GM23248 (cell line): ENCODE measurements around the gene BMP3. TPM values are rescaled to one million over a fixed set of nuclear protein-coding genes. Genes with fewer than 3 reads are reported as not detected.

ENCODE experiments used
- DNase-seq: peaks from one replicate; pipeline ENCODE4 v3.0.0-alpha.2; 2015
- H2AFZ ChIP-seq: fragments of 200-600 bp; sonication (generic); 2 replicates; pipeline ENCODE4 v1.6.1; 2016; ENCODE audit warnings: antibody characterized with exemption
- H3F3A ChIP-seq: fragments of 200-600 bp; sonication (generic); 2 replicates; pipeline ENCODE4 v1.6.1; 2016; ENCODE audit warnings: mild to moderate bottlenecking, antibody characterized with exemption, mixed run types; ENCODE audit not compliant: insufficient read depth
- H3K27ac ChIP-seq: fragments of 200-600 bp; sonication (generic); 2 replicates; pipeline ENCODE4 v1.5.1; 2016; ENCODE audit warnings: mild to moderate bottlenecking
- H3K27me3 ChIP-seq: fragments of 200-600 bp; sonication (generic); replicated peaks from 2 replicates; pipeline ENCODE4 v1.6.1; 2016; ENCODE audit warnings: mild to moderate bottlenecking; ENCODE audit not compliant: insufficient read depth
- H3K36me3 ChIP-seq: fragments of 200-600 bp; sonication (generic); 2 replicates; pipeline ENCODE4 v1.6.1; 2016; ENCODE audit warnings: low read depth, mild to moderate bottlenecking
- H3K4me1 ChIP-seq: fragments of 200-600 bp; sonication (generic); 2 replicates; pipeline ENCODE4 v1.6.1; 2016; ENCODE audit warnings: mild to moderate bottlenecking; ENCODE audit not compliant: insufficient read depth
- H3K4me2 ChIP-seq: fragments of 200-600 bp; sonication (generic); one replicate; pipeline ENCODE4 v1.6.1; 2016; ENCODE audit warnings: mild to moderate bottlenecking; ENCODE audit not compliant: unreplicated experiment
- H3K4me3 ChIP-seq: fragments of 200-600 bp; sonication (generic); 2 replicates; pipeline ENCODE4 v1.5.1; 2016; ENCODE audit warnings: mild to moderate bottlenecking
- H3K79me2 ChIP-seq: fragments of 200-600 bp; sonication (generic); 2 replicates; pipeline ENCODE4 v1.6.1; 2016; ENCODE audit warnings: mild to moderate bottlenecking; ENCODE audit not compliant: insufficient read depth
- H3K9ac ChIP-seq: fragments of 200-600 bp; sonication (generic); 2 replicates; pipeline ENCODE4 v1.6.1; 2016; ENCODE audit warnings: mild to moderate bottlenecking
- H3K9me2 ChIP-seq: fragments of 200-600 bp; sonication (generic); 2 replicates; pipeline ENCODE4 v1.6.1; 2016; ENCODE audit warnings: mixed run types, mild to moderate bottlenecking, moderate library complexity; ENCODE audit not compliant: insufficient read depth
- H3K9me3 ChIP-seq: fragments of 200-600 bp; sonication (generic); one replicate; pipeline ENCODE4 v1.6.1; 2017; ENCODE audit warnings: low read depth
- H4K20me1 ChIP-seq: fragments of 200-600 bp; sonication (generic); 2 replicates; pipeline ENCODE4 v1.6.0; 2016; ENCODE audit not compliant: insufficient read depth
- EZH2 ChIP-seq: fragments of 200-600 bp; sonication (generic); IDR thresholded peaks from 2 replicates; pipeline ENCODE4 v1.6.1; 2018; ENCODE audit warnings: antibody characterized with exemption, mild to moderate bottlenecking; ENCODE audit not compliant: insufficient read depth, poor library complexity, severe bottlenecking
- EZH2phosphoT487 ChIP-seq: fragments of 200-600 bp; sonication (generic); IDR thresholded peaks from 2 replicates; pipeline ENCODE4 v1.6.1; 2018; ENCODE audit warnings: antibody characterized with exemption, moderate library complexity, mild to moderate bottlenecking, low read depth; ENCODE audit not compliant: insufficient read depth
- WGBS, 2 experiments: methylation state at CpG; one replicate each; pipeline ENCODE4 v1.1.6; 2015 to 2017; ENCODE audit warnings: low lambda C conversion rate in 2 of 2, low coverage in 1 of 2; ENCODE audit errors: missing lambda C conversion rate in 2 of 2; 5-methylcytosine and 5-hydroxymethylcytosine counted together
- in situ Hi-C: fragments of 300-500 bp; cut with MboI; formaldehyde crosslinking; loops from 2 replicates; pipeline ENCODE4 v1.15.0; 2020
- polyA plus RNA-seq: library from polyadenylated mRNA; unstranded; fragments of >200 nt; fragmentation: Nextera tagmentation; extraction: Ambion mirVana; gene quantifications from 2 replicates; pipeline ENCODE4 v1.2.1, GENCODE V29; 2016
- total RNA-seq: library from RNA; depleted of rRNA; stranded (reverse); fragments of >200 nt; shearing (Covaris generic); gene quantifications from 2 replicates; pipeline ENCODE4 v1.2.3, GENCODE V29; 2014

The BMP3 gene
- total and polyA plus RNA-seq, 2 experiments from 2014 or later: 0.11 TPM; not detected in 1

GRCh38 chr4:81039351-81039972, 9.0 kb downstream of the BMP3 start:
- Histone ChIP-seq H3K9ac (no peak overlapping the region), H3K36me3 (no peaks in the 10 kb centered on the region), H3K4me1 (peaks cover 5% of the 10 kb centered on the region; the same call in 1 of the 2 replicates), H2AFZ (no peak overlapping the region), H3K79me2 (no peaks in the 10 kb centered on the region), H3K27ac (no peak overlapping the region), H3K9me2 (no peaks in the 10 kb centered on the region), H3K4me3 (no peak overlapping the region), H3F3A (no peaks in the 10 kb centered on the region), H3K9me3 (no peaks in the 10 kb centered on the region), H4K20me1 (no peaks in the 10 kb centered on the region), H3K27me3 (peaks cover 5% of the 10 kb centered on the region; the same call in 1 of the 2 replicates), H3K4me2 (no peak overlapping the region)
- in situ Hi-C loops: no loop called here
- no peak for TF ChIP-seq EZH2phosphoT487
- no peak for TF ChIP-seq EZH2
- DNase-seq: peak; percentile 17
- WGBS, 2 experiments: 46 to 50% methylated on average over 4 of the region's 4 CpGs

GRCh38 chr4:81040012-81040659, 9.6 kb downstream of the BMP3 start:
- no peaks in the 10 kb centered on the region for H3K9me2 ChIP-seq
- no peaks in the 10 kb centered on the region for H3K36me3 ChIP-seq
- peaks cover 5% of the 10 kb centered on the region; the same call in 1 of the 2 replicates for H3K4me1 ChIP-seq
- H3K9ac ChIP-seq: no peak overlapping the region
- WGBS, 2 experiments: 5 to 6% methylated on average over 4 of the region's 4 CpGs
- H2AFZ ChIP-seq: peak overlapping the region; percentile 80
- no peak overlapping the region for H3K27ac ChIP-seq
- no peaks in the 10 kb centered on the region for H3K9me3 ChIP-seq
- no peaks in the 10 kb centered on the region for H3F3A ChIP-seq
- TF ChIP-seq EZH2phosphoT487 (no peak), EZH2 (no peak)
- H4K20me1 ChIP-seq: no peaks in the 10 kb centered on the region
- H3K4me2 ChIP-seq: no peak overlapping the region
- H3K79me2 ChIP-seq: no peaks in the 10 kb centered on the region
- no peak overlapping the region for H3K4me3 ChIP-seq
- in situ Hi-C loops: loop anchor here (10.0 kb wide), 1 partner anchor 675 kb away; no protein-coding TSS in a partner anchor
- H3K27me3 ChIP-seq: peaks cover 5% of the 10 kb centered on the region; the same call in 1 of the 2 replicates
- peak; percentile 68 for DNase-seq

- TF ChIP-seq EZH2: no peak
- TF ChIP-seq EZH2phosphoT487: no peak
- Histone ChIP-seq H3K36me3 (no peaks in the 10 kb centered on the region), H3K9me3 (no peaks in the 10 kb centered on the region), H3K9me2 (no peaks in the 10 kb centered on the region), H3F3A (no peaks in the 10 kb centered on the region), H3K4me3 (no peak overlapping the region), H3K9ac (no peak overlapping the region), H4K20me1 (no peaks in the 10 kb centered on the region), H3K4me1 (peaks cover 5% of the 10 kb centered on the region; the same call in 1 of the 2 replicates), H3K4me2 (no peak overlapping the region), H2AFZ (no peak overlapping the region), H3K27ac (no peak overlapping the region), H3K79me2 (no peaks in the 10 kb centered on the region), H3K27me3 (no peaks in the 10 kb centered on the region; the same call in 1 of the 2 replicates)
- DNase-seq: no peak
- WGBS, 2 experiments: 28 to 36% methylated on average over 5 of the region's 5 CpGs
- in situ Hi-C loops: loop anchor here (10.0 kb wide), 1 partner anchor 678 kb away; no protein-coding TSS in a partner anchor
These were observed 12.3 kb downstream of the BMP3 start for GRCh38 chr4:81042578-81043365.

- DNase-seq: no peak
- H2AFZ ChIP-seq: no peak overlapping the region
- no peaks in the 10 kb centered on the region for H3K36me3 ChIP-seq
- H3F3A ChIP-seq: no peaks in the 10 kb centered on the region
- H3K27ac ChIP-seq: no peak overlapping the region
- no peaks in the 10 kb centered on the region; the same call in 1 of the 2 replicates for H3K27me3 ChIP-seq
- H4K20me1 ChIP-seq: no peaks in the 10 kb centered on the region
- no peak for TF ChIP-seq EZH2phosphoT487
- no peak for TF ChIP-seq EZH2
- no peaks in the 10 kb centered on the region for H3K79me2 ChIP-seq
- WGBS, 2 experiments: 36 to 40% methylated on average over 4 of the region's 4 CpGs
- H3K4me3 ChIP-seq: no peak overlapping the region
- H3K9me3 ChIP-seq: no peaks in the 10 kb centered on the region
- in situ Hi-C loops: loop anchor here (10.0 kb wide), 1 partner anchor 685 kb away; no protein-coding TSS in a partner anchor
- no peak overlapping the region for H3K4me2 ChIP-seq
- no peak overlapping the region for H3K9ac ChIP-seq
- H3K9me2 ChIP-seq: no peaks in the 10 kb centered on the region
- no peaks in the 10 kb centered on the region for H3K4me1 ChIP-seq
These were observed 18.8 kb downstream of the BMP3 start for GRCh38 chr4:81049330-81049729.
